ENCODE results near the gene ATP10A. TPM values are rescaled to one million over a fixed set of nuclear protein-coding genes. Genes with fewer than 3 reads are reported as not detected.

Gene ATP10A
- total RNA-seq, 6 experiments from 2014 or later, result 31.0 to 39.5 (median 33.9) TPM

DNA sequence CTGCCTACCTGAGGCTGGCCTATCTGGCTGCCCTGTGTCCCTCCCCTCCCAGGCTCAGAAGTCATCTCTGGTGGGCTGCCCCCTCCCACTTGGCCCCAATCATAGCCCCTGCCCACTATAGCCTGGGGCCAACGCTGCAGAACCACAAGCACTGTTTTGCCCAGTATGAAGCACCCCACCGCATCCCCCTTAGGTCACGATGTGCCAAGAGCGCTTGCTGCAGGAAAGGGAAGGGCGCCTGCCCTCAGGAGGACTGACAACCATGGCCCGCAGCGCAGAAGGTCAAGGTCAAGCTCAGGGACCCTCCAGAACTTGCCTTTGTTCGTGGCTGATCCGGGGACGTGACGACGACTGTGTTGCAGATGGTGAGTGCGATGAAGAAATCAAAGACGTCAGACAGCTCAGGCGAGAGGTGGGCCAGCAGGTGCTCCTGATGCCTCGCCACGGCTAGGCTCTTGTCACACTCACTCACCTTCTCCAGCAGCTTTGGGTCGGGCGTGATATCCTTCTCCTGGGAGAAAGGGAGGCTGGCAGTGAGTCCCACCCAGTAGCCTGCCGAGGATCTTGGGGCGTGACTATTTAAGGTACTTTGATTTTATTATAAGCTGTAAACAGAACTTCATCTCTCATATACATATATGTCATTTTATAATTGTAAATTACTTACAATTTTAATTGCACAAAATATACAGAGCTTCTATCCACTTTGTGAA, 146.6 kb downstream of the ATP10A start:
- no peaks in the 10 kb centered on the region; the same call in 1 of the 2 replicates for H3K36me3 Mint-ChIP-seq (ENCODE audit: low read depth)
- peaks cover 9% of the 10 kb centered on the region for H3K27me3 Mint-ChIP-seq (ENCODE audit: insufficient read depth)
- no peak for DNase-seq
- TF ChIP-seq, protein P1, sequence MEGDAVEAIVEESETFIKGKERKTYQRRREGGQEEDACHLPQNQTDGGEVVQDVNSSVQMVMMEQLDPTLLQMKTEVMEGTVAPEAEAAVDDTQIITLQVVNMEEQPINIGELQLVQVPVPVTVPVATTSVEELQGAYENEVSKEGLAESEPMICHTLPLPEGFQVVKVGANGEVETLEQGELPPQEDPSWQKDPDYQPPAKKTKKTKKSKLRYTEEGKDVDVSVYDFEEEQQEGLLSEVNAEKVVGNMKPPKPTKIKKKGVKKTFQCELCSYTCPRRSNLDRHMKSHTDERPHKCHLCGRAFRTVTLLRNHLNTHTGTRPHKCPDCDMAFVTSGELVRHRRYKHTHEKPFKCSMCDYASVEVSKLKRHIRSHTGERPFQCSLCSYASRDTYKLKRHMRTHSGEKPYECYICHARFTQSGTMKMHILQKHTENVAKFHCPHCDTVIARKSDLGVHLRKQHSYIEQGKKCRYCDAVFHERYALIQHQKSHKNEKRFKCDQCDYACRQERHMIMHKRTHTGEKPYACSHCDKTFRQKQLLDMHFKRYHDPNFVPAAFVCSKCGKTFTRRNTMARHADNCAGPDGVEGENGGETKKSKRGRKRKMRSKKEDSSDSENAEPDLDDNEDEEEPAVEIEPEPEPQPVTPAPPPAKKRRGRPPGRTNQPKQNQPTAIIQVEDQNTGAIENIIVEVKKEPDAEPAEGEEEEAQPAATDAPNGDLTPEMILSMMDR (IDR thresholded peaks at IDR 0.05), result no peak
- H3K27ac Mint-ChIP-seq, result no peak overlapping the region
- no peaks in the 10 kb centered on the region for H3K9me3 Mint-ChIP-seq
- no peak overlapping the region for H3K4me3 Mint-ChIP-seq
- H3K4me1 Mint-ChIP-seq (ENCODE audit: low read depth), result no peaks in the 10 kb centered on the region

DNA sequence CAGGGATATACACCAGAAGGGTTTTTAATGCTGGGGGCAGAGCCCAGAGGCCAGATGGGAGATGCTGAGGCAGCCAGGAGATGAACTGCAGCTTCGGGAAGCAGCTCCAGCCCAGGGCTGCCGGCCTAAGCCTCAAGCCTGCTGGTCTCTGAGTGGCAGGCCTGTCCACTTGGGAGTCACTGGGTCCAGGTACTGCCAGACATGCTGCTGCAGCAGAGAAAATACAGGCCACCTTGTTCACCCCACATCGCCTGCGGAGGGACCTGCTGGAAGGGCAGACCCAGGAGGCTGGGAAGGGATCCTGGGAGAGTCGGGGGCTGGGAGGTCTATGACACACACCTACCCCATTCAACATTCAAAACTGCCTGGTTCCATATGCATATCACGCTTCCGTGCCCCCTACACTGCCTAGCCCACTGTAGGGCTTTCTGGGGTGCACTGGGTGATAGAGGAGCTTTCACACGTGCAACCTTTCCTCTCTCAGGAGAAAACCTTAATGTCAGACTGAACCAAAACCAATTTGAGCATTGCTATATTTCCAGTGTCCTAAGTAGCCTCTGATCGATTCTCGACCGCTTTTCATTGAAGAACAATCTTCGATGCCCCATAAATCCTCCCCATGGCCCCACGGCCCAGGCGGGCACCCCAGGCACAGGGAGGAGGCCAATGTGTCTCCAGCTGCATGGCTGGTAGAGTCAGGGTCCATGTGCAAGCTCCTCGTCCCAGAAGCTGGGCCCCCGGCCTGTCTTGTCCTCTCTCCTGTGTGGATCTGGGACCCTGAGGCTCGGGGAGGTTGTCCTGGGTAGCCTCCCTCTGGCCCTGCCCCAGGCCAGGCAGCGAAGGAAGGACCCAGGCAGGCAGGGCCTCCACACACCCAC, 147.4 kb downstream of the ATP10A start:
- no peak for DNase-seq
- H3K4me3 Mint-ChIP-seq, result no peak overlapping the region
- H3K36me3 Mint-ChIP-seq (ENCODE audit: low read depth), result no peaks in the 10 kb centered on the region; the same call in 1 of the 2 replicates
- H3K27me3 Mint-ChIP-seq (ENCODE audit: insufficient read depth), result peaks cover 9% of the 10 kb centered on the region
- H3K27ac Mint-ChIP-seq, result no peak overlapping the region
- H3K9me3 Mint-ChIP-seq, result no peaks in the 10 kb centered on the region
- no peaks in the 10 kb centered on the region for H3K4me1 Mint-ChIP-seq (ENCODE audit: low read depth)
- TF ChIP-seq, protein P1 (IDR thresholded peaks at IDR 0.05), result no peak

DNA sequence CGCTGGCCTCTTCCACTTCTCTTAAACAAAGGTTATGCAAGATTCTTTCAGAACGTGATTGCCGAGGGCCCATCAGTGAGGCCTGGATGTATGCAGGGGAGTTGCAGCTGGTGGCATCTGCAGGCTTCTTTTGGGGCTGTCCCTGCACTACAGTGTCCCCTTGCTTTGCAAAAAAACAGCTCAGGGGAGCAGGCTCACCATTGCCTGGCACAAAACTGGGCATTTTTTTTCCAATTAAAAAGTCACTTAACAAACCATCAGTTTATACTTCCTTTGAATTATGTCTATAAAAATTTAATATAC, 148.6 kb downstream of the ATP10A start:
- Mint-ChIP-seq H3K27me3 (ENCODE audit: insufficient read depth) (peaks cover 7% of the 10 kb centered on the region), H3K4me1 (ENCODE audit: low read depth) (no peaks in the 10 kb centered on the region), H3K9me3 (no peaks in the 10 kb centered on the region), H3K4me3 (no peak overlapping the region), H3K36me3 (ENCODE audit: low read depth) (no peaks in the 10 kb centered on the region; the same call in 1 of the 2 replicates), H3K27ac (no peak overlapping the region)
- no peak for DNase-seq
- TF ChIP-seq, protein P1 (IDR thresholded peaks at IDR 0.05), result no peak

DNA sequence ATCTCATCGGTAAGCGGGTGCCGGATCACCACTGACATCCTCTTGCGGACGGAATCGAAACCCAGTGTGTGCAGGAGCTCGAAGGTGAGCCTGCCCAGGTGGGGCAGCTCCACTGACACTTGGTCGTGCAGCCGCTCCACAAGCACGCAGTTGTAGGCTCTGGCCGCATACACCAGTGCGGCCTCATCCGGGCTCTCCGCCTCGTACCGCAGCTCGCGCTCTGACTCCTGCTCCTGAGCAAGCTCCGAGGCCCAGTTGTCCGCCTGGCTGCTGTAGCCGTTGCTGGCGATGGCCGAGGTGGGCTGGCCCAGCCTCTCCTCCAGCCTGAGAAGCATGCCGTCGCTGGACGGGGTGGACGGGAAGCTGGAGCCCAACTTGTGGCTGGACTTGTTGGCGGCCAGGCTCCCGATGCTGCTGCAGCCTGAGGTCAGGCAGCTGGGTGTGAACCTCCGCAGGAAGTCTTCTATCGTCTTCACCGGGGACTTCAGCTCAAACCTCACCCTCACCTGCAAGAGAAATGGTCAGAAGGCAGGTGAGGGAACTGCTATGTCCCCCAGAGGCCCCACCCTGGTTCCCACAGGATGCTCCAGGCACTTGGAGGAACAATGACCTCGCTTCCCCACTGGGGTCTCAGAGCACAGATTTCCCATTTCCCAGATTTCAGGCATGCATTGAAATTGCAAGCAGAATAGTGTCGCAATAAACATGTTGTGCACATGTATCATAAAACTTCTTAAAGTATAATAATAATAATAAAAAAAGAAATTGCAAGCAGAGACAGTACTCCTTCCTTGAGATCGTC, 149.2 kb downstream of the ATP10A start:
- H3K4me3 Mint-ChIP-seq, result no peak overlapping the region
- DNase-seq, result no peak
- H3K36me3 Mint-ChIP-seq (ENCODE audit: low read depth), result no peaks in the 10 kb centered on the region; the same call in 1 of the 2 replicates

DNA sequence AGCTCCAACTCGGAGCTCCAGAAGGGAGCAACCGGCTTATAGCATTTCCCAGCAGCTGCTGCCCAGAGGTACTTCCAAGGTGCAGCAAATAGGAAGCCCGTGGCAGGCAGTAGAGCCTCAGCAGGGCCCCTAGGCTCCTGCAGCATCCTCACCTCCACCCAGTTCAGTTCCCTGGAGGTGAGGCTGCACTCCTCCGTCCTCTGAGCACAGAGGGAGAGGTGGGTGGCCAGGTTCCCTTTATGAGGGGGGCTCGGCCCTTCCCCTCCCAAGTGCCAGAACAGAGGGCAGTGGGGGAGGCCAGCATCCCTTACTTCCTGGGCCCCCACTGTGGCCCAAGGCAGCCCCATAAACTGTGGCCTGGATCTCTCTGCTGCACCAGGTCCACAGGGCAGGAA, 150.2 kb downstream of the ATP10A start:
- no peaks in the 10 kb centered on the region; the same call in 1 of the 2 replicates for H3K36me3 Mint-ChIP-seq (ENCODE audit: low read depth)
- TF ChIP-seq, protein P1 (IDR thresholded peaks at IDR 0.05), result no peak
- H3K4me3 Mint-ChIP-seq, result no peak overlapping the region
- DNase-seq, result no peak
- H3K27ac Mint-ChIP-seq, result no peak overlapping the region
- H3K4me1 Mint-ChIP-seq (ENCODE audit: low read depth), result no peaks in the 10 kb centered on the region
- H3K9me3 Mint-ChIP-seq, result no peaks in the 10 kb centered on the region
- peaks cover 11% of the 10 kb centered on the region for H3K27me3 Mint-ChIP-seq (ENCODE audit: insufficient read depth)

More for the DNA sequence above, 149.2 kb downstream of the ATP10A start:
- TF ChIP-seq, protein P1 (IDR thresholded peaks at IDR 0.05), result no peak
- Mint-ChIP-seq H3K4me1 (ENCODE audit: low read depth) (no peaks in the 10 kb centered on the region), H3K27ac (no peak overlapping the region), H3K9me3 (no peaks in the 10 kb centered on the region), H3K27me3 (ENCODE audit: insufficient read depth) (peaks cover 8% of the 10 kb centered on the region)
